ENCODE measurements around the gene FNTB.

DNA sequence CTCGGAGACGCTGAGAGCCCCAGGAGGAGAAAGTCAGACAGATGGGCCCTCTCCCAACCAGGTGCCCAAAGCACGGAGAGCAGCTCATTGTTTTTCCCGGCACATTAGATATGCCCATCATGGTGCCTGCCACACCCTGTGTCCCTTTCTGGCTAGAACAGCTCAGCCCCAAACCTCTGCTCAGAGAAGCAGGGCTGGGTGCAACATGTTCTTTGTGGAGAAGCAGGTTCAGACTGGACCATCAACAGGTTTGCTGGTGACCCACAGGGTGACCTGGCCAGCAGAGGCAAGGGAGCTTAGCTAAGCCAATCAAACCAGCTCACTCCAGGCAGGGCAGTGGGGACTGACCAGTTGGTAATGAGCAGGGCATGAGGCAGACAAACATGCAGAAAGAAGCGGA is 28.0 kb upstream of the FNTB start:
- no peak for TF ChIP-seq POLR2A (IDR thresholded peaks at IDR 0.05; ENCODE audit: low read depth, low read length)
- no peak for TF ChIP-seq POLR2AphosphoS5 (IDR thresholded peaks at IDR 0.05; ENCODE audit: low read depth, low read length)
- no peak for TF ChIP-seq TAF1 (IDR thresholded peaks at IDR 0.05; ENCODE audit: borderline replicate concordance, low read depth, low read length)
